Left lobe of liver (tissue), 2 donors: ENCODE results near the gene YWHAG. TPM values are rescaled to one million over a fixed set of nuclear protein-coding genes. Genes with fewer than 3 reads are reported as not detected.
"Not testable (repeated sequence)": the region's sequence is repeated elsewhere in the genome, so short reads cannot be mapped to it uniquely, and the experiment has no call there.

Experiments used
- ATAC-seq: fragments of 200-7000 bp; cut with Tn5 transposase; one replicate; pipeline ENCODE4 v1.9.1; 2020; ENCODE audit warnings: mild to moderate bottlenecking, moderate library complexity
- DNase-seq: peaks from one replicate; pipeline ENCODE4 v3.0.0-alpha.2; 2020; ENCODE audit warnings: low spot score
- total RNA-seq: library from RNA; stranded (reverse); gene quantifications from one replicate; pipeline ENCODE4 v1.2.1, GENCODE V29; 2021
- donor health status: DM: no; HTN: no; CAD: no; lungs with moderate emphysema.
- donor health status: DM: no; HTN: yes; CAD: no.

Gene YWHAG
- total RNA-seq, 1 donor from 2014 or later = 44.8 TPM

DNA sequence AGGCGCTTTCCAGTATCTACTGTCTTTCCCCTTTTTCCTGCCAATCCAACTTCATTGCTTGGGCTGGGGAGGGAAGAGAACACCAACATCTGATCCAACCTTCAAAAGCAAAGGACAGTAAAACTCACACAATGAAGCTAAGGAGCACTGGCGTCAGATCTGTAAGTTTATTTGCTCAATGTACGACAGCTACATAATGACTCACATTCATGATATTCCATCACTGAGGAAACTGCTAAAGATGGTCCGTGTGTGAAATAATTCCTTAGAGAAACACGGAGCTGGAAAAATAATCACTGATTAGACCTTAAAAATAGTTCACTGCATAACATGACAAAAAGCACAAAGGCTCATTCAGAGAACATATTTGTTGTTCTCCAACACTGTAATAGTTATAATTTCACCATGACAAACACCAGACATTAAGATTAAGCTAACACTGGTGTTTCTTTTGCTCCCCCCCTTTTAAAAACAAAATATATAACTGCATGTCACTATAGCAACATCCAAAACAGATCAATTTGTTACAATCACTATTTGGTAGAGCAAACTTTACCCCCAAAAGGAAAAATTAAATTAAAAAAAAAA is 32.1 kb downstream of the YWHAG start:
- no peak for DNase-seq
- no peak for ATAC-seq

DNA sequence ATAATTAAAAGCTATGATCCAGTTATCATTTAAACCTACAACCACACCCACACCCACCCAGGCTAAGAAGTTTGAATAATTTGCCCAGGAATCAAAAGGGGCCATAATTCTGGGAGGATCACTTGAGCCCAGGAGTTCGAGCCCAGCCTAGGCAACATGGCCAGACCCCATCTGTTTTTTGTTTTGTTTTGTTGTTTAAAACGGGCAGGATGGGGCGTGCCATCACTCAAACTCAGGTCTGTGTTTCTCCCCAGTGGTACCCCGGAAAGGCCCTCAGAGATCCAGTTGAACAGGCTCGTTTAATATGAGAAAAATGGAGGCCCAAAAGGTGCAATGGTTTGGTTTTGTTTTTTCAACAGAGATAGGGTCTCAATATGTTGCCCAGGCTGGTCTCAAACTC is 33.0 kb downstream of the YWHAG start:
- no peak for DNase-seq
- ATAC-seq = no peak

DNA sequence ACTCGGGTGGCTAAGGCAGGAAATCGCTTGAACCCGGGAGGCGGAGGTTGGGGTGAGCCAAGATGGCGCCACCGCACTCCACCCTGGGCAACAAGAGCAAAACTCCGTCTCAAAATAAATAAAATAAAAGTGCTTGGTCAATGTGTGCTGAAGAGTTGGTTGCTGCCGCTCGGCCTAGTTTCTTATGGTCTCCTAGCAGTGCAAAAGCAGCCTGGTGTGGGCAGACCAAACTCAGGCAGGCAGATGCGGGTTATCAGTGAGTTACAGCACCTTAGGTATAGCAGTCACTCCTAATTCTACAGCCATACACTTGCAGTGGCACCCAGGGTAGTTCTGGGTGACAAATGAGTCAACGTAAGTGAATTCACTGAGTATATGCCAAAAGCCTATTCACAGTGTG is 33.7 kb downstream of the YWHAG start:
- no peak for ATAC-seq

DNA sequence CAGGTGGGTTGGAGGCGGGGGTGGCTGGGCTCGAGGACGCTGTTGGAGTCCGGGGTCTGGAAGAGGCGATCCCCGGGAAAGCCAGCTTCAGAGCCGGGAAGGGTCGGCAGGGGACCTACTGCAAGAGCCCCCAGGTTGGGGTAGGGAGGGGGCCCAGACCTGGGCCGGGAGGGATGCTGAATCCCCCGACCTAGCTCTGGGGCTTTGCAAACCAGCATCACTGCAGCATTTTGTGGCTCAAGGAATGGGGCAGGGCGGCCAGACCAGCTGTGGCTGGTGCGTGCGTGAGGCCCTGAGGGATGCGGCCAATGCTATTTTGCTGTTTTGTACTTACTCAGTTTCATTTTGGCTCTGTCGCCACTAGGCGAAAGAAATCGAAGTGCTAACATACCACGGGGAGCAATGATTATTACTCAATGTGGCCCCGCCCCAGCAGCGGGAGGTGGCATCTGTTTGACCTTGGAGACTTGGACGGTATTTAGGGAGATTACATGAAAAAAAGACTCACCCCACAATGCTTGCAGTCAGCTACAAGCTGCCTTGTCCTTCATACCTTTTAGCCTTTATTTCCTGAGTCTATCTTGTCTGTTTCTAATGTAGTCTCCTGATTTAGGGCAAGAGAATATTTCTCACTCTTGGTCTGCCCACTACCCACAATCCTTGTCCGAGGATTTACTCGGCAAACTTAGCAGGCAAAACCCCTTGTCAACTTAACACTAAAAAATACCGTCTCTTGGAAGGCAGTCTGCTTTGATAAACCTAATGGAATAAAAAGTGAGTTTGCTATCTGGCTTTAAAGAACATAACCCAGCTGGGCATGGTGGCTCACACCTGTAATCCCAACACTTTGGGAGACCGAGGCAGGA is 40.1 kb downstream of the YWHAG start:
- DNase-seq = peak; percentile 90
- peak; percentile 61 for ATAC-seq

More for the DNA sequence above, 33.7 kb downstream of the YWHAG start:
- no peak for DNase-seq

DNA sequence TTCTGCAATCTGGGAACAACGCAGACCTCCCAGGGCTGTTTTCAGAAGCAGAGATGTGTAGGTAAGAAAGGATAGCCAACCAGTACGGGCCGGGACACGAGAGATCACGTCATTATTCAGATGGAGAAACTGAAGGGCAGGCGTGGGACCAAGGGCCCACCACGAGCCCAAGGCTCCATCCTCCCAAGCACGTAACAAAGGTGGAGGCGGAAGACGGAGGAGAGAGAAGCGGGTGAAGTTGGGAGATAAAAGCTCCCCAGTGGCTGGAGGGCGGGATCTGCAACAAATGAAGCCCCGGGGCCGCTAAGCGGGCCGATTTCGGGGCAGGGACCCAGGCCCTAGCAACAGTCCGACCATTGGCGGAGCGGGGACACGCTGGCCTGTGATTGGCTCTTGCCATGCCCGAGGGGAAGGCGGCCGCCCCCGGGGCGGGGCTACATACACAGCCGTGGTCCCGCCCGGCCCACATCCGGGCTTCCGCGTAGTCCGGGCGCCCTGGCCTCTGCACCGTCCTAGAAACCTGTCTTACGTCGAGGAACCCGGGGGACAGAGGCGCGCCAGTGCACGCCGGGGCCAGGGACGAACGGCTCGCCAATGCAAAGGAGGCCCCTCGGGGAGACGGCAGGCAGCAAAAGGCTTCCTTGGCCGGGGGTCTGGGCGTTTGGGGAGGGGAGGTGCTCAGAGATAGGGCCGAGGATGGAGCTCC is 40.9 kb downstream of the YWHAG start:
- peak; percentile 86 for ATAC-seq
- DNase-seq = peak; percentile 98

DNA sequence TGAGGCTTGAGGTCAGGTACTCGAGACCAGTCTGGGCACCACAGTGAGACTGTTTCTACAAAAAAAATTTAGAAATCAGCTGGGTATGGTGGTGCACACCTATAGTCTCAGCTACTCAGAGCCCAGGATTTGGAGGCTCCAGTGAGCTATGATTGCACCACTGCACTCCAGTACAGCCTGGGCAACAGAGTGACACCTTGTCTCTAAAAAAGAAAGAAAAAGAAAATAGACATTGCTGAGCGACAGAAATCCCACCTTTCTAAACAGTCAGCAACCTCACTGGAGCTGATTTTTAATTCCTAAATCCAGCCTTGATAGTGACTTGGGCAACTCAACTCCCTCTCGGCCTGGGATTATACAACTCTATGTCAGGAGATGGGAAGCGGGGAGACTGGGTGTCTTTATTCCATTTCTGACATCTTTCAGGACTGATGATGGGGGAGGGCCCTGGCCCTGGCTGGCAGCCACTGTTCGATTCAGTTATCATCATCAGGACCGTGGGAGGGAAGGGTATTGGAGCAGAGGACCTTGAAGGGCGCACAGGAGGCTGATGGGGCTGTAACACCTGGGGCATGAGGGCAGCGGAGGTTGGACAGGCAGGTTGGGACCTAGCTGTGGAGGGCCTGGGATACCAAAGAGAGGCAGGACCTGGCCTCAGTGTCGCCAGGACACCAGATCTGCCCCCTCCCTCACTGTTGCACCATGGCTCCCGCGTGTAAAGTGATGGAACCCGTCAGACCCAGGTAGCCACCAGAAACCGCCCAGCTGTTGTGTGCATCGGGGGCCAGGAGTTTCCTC is 41.6 kb downstream of the YWHAG start:
- ATAC-seq (no peak), DNase-seq (no peak)

DNA sequence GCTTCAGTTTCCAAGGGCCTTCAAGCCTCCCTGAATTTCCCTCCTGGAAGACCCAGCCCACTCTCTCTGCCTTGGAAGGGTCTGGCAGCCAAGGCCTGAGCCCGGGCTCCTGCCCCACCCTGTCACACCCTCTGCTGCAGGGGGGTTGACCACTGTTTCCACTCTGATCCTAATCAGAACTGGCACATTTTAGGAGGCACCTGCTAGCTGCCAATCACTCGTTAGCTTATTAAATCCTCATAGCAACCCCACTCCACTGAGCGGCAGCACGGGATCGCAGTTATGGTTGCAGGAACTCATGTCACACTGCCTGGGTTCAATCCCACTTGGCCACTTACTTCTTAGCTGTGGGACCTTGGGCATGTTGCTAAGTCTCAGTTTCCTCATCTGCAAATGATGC is 43.4 kb downstream of the YWHAG start:
- ATAC-seq (no peak), DNase-seq (no peak)

DNA sequence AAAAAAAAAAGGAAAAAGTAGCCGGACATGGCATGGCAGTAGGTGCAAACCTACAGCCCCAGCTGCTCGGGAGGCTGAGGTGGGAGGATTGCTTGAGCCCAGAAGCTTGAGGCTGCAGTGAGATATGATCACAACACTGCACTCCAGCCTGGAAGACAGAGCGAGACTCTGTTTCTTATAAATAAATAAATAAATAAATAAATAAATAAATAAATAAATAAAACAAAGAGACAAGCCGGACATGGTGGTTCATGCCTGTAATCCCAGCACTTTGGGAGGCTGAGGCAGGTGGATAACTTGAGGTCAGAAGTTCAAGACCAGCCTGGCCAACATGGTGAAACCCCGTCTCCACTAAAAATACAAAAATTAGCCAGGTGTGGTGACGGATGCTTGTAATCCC is 44.1 kb downstream of the YWHAG start:
- not testable (repeated sequence) for ATAC-seq, DNase-seq

DNA sequence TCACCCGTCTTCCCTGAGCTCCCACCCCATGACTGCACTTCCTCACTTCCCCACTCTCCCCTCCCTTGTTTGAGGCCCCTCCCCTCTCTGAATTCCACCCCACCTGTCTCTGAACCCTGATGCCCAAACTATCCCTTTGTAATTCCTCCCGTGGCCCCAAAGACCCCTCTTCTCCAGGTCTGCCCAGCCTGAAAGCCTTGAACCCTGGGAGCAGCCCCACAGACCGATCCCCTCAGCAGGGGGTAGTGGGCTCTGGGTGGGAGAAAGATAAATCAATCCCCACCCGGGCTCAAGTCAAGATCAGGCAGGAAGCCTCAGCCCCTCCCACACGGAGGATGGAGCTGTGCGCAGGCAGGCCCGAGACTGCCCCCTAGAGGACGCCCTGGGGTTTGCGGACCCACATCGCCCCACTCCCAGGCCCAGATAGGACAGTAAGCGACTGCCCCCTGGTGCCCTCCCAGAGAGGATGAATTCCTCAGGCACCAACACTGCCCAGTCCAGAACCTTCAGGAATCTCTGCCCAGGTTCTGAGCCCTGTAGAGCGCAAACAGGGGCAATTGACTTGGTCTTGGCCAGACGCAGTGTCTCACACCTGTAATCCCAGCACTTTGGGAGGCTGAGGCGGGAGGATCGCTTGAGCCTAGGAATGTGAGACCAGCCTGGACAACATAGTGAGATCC is 44.6 kb downstream of the YWHAG start:
- ATAC-seq = peak; percentile 74
- DNase-seq = peak; percentile 97

DNA sequence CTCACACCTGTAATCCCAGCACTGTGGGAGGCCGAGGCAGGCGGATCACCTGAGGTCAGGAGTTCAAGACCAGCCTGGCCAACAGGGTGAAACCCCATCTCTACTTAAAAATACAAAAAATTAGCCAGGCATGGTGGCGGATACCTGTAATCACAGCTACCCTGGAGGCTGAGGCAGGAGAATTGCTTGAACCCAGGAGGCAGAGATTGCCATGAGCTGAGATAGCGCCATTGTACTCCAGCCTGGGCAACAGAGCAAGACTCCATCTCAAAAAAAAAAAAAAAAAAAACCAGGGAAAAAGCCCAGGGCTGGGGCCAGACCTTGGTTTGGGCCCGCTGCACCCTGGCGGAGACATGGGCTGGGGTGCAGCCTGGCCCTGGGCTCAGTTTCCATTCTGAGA is 47.0 kb downstream of the YWHAG start:
- DNase-seq, ATAC-seq: not testable (repeated sequence)

DNA sequence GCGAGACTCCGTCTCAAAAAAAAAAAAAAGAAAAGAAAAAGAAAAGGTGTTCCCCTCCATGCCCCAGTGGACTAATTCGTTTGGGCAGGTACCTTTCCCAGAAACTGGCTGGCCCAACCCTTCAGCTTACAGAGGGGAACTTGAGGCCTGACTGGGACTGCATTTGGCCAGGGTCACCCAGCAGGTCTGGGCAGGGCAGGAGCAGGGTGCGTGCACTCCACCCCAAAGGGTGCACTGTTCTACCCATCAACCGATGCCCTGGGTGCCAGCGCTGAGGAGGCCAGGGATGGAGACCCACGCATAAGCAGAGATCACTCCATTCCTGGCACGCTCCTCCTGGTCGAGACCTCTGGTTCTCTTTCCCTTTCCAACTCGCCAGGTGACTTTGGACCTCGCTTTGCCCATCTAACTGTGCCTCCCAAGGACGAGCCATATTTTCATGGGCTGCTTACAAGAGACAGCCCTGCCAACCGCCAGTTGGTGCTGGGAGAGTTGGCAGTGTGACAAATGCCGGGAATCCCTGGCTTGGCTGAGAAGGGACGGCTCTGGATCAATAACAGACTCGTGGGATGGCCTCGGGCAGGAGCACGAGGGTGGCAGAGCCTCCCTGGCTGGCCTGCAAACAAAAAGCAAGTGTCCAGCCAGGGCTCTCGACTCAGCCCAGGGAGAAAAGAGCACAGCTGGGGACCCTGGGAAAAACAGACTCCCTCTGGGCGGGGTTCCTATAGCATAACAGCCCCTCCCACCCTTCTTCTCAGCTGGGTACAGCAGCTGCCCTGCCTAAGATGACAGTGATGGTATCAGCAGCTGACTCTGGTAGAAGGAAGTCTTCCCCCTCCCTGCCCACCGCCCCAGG is 48.5 kb downstream of the YWHAG start:
- ATAC-seq (peak; percentile 67), DNase-seq (peak; percentile 98)

DNA sequence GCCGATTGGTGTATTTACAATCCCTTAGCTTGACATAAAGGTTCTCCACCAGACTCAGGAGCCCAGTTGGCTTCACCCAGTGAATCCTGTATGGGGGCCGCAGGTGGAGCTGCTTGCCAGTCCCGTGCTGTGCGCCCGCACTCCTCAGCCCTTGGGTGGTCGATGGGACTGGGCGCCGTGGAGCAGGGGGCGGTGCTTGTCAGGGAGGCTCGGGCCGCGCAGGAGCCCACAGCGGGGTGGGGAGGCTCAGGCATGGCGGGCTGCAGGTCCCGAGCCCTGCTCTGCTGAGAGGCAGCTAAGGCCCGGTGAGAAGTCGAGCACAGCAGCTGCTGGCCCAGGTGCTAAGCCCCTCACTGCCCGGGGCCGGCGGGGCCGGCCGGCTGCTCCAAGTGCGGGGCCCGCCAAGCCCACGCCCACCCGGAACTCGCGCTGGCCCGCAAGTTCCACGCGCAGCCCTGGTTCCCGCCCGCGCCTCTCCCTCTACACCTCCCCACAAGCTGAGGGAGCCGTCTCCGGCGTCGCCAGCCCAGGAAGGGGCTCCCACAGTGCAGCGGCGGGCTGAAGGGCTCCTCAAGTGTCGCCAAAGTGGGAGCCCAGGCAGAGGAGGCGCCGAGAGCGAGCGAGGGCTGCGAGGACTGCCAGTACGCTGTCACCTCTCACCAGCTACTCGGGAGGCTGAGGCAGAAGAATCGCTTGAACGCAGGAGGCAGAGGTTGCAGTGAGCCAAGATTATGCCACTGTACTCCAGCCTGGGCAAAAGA is 49.3 kb downstream of the YWHAG start:
- DNase-seq = not testable (repeated sequence)

DNA sequence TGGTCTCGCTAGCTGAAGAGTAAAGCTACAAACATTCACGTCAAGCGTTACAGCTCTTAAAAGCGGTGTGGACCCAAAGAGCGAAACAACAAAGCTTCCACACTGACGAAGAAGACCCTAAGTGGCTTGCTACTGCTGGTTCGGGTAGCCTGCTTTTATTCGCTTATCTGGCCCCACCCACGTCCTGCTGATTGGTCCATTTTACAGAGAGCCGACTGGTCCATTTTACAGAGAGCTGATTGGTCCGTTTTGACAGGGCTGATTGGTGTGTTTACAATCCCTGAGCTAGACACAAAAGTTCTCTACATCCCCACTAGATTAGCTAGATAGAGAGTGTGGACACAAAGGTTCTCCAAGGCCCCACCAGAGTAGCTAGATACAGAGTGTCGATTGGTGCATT is 49.9 kb downstream of the YWHAG start:
- ATAC-seq, DNase-seq: not testable (repeated sequence)

More for the DNA sequence above, 49.3 kb downstream of the YWHAG start:
- ATAC-seq = not testable (repeated sequence)

DNA sequence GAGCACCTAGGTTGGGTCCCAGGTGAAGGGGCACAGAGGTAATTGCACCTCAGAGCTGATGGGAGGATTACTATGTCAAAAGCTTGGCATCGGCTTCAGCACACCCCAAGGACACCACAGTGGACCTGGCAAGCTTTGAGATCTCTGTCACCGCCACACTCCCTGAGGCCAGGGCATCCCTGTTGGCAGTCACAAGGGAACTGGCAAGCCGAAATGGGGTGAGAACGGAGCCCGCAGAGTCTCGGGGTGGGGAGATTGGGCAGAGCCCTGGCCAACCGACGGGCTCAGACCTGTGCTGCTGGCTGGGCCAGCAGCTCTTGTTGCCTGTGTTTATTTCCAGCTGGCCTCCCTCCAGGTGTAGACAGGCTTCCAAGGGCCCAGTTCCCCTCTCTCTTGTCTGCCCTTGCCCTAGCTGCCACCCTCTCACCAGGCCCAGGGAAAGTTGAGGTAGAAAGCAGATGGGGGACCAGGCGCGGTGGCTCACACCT is 53.9 kb downstream of the YWHAG start:
- DNase-seq (peak; percentile 97), ATAC-seq (peak; percentile 59)

DNA sequence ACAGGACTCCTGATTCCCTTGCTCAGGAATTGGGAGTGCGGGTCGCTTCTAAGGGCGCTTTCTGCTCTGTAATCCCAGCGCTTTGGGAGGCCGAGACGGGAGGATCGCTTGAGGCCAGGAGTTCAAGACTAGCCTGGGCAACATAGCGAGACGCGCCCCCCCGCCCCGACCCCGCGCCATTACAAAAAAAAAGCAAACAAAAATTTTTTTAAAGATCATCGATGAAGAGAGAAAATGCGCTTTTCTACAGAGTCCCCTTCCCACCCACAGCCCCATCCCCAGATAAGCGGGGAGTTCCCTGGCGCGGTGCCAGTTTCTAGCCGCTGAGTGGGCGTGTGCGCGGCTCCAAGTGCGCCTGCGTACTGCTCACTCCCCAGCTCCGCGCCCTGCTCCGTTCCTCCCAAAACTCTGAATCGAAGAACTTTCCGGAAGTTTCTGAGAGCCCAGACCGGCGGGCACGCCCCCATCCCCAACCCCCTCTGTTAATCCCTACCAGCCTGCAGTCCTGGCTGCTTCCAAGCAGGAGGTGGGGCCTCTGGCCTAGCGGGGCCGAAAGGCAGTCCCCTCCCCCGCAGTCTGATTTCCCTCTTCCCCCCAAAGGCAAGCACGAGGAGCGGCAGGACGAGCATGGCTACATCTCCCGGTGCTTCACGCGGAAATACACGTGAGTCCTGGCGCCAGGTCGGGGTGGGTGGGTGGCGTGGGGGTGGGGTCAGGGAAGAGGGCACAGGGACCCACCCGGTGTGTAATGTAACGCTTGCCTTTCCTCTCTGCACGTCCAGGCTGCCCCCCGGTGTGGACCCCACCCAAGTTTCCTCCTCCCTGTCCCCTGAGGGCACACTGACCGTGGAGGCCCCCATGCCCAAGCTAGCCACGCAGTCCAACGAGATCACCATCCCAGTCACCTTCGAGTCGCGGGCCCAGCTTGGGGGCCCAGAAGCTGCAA is 55.3 kb downstream of the YWHAG start:
- DNase-seq (peak; percentile 93), ATAC-seq (peak; percentile 59)

DNA sequence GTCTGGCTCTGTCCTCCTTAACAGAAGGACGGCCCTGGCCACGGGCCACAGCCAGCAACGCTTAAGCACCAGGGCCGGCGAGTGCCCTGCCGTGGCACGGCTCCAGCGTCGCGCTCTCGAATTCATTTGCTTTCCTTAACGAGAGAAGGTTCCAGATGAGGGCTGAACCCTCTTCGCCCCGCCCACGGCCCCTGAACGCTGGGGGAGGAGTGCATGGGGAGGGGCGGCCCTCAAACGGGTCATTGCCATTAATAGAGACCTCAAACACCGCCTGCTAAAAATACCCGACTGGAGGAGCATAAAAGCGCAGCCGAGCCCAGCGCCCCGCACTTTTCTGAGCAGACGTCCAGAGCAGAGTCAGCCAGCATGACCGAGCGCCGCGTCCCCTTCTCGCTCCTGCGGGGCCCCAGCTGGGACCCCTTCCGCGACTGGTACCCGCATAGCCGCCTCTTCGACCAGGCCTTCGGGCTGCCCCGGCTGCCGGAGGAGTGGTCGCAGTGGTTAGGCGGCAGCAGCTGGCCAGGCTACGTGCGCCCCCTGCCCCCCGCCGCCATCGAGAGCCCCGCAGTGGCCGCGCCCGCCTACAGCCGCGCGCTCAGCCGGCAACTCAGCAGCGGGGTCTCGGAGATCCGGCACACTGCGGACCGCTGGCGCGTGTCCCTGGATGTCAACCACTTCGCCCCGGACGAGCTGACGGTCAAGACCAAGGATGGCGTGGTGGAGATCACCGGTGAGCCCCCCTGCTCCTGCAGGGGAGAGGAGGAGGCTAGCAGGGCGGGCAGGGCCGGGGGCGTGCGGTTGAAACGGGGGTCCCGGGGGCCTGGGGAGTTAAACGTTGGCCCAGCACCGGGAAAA is 56.2 kb downstream of the YWHAG start, which contains the start of gene HSPB1:
Gene HSPB1 (plus strand): TSS at position 327 of the 855 bp plus-strand sequence. CDS start 40 bp downstream, at position 367.
- ATAC-seq (peak; percentile 72), DNase-seq (peak; percentile 98)
